GM12878 (cell line): ENCODE results near the gene POU4F1. TPM values are rescaled to one million over a fixed set of nuclear protein-coding genes. Genes with fewer than 3 reads are reported as not detected.
A peak's percentile ranks its signal among the peaks of the same experiment; 100 is the strongest.

ENCODE experiments used
- ATAC-seq: fragments of 200-7000 bp; cut with Tn5 transposase; 3 replicates; pipeline ENCODE4 v1.9.1; 2020; ENCODE audit warnings: mild to moderate bottlenecking, moderate library complexity
- BruUV-seq: library from RNA; stranded (reverse); fragments of 400-500 nt; replicated peaks from 2 replicates; lab custom pipeline; 2021; lab: Mats Ljungman, UMichigan
- CTCF ChIA-PET: fragments of 300-600 bp; sonication (Branson Sonifier 250); formaldehyde crosslinking; extraction: SDS; loops from one replicate; lab custom pipeline; 2021; ENCODE audit warnings: inconsistent platforms; lab: Yijun Ruan, JAX
- POLR2A ChIA-PET: fragments of 350-600 bp; formaldehyde crosslinking; extraction: SDS; loops from one replicate; lab custom pipeline; 2021; ENCODE audit warnings: inconsistent platforms; lab: Charles Lee
- RAD21 ChIA-PET: fragments of 300-600 bp; sonication (Branson Sonifier 250); formaldehyde crosslinking; loops from one replicate; lab custom pipeline; 2023; ENCODE audit warnings: antibody characterized with exemption; ENCODE audit not compliant: unreplicated experiment; lab: Charles Lee
- SMC1A ChIA-PET: fragments of 300-600 bp; sonication (Branson Sonifier 250); formaldehyde crosslinking; loops from one replicate; lab custom pipeline; 2023; ENCODE audit not compliant: unreplicated experiment, uncharacterized antibody; lab: Charles Lee
- DNase-seq: peaks from one replicate; pipeline ENCODE4 v3.0.0-alpha.2; 2011; ENCODE audit warnings: low read depth, low spot score
- FAIRE-seq: peaks from 3 replicates; lab custom pipeline; 2011; peaks lifted over from hg19 to GRCh38; lab: Jason Lieb, UNC
- H2AFZ ChIP-seq: 2 replicates; pipeline ENCODE4 v1.6.0; 2011; ENCODE audit warnings: low read depth, low read length, control low read depth; ENCODE audit not compliant: control insufficient read depth
- H3K27ac ChIP-seq: 2 replicates; pipeline ENCODE4 v1.5.1; 2011; ENCODE audit warnings: control low read depth; ENCODE audit not compliant: control insufficient read depth, insufficient read depth
- H3K27me3 ChIP-seq, 2 experiments: replicated peaks in 1 of 2; 2 replicates each; pipeline versions ENCODE4 v1.6.0 to v1.6.1; 2011; ENCODE audit warnings: low read length in 1 of 2; ENCODE audit not compliant: control insufficient read depth in 2 of 2, insufficient read depth in 2 of 2
- H3K36me3 ChIP-seq, 2 experiments: 2 replicates each; pipeline ENCODE4 v1.5.1; 2011; ENCODE audit warnings: low read length in 1 of 2; ENCODE audit not compliant: control insufficient read depth in 2 of 2, insufficient read depth in 2 of 2
- H3K4me1 ChIP-seq: 2 replicates; pipeline ENCODE4 v1.6.1; 2011; ENCODE audit warnings: mild to moderate bottlenecking, low read length, moderate library complexity, mixed read lengths; ENCODE audit not compliant: control insufficient read depth, insufficient read depth
- H3K4me2 ChIP-seq: 2 replicates; pipeline ENCODE4 v1.6.0; 2011; ENCODE audit warnings: control low read depth; ENCODE audit not compliant: control insufficient read depth, insufficient read depth
- H3K4me3 ChIP-seq: fragments of 200-600 bp; sonication (generic); 2 replicates; pipeline ENCODE4 v1.5.1; 2016
- H3K79me2 ChIP-seq: 2 replicates; pipeline ENCODE4 v1.6.0; 2011; ENCODE audit warnings: low read length; ENCODE audit not compliant: control insufficient read depth, insufficient read depth
- H3K9ac ChIP-seq: 2 replicates; pipeline ENCODE4 v1.8.0; 2011; ENCODE audit warnings: low read length, control low read depth, mixed read lengths; ENCODE audit not compliant: control insufficient read depth, insufficient read depth
- H3K9me3 ChIP-seq: replicated peaks from 3 replicates; pipeline ENCODE4 v1.5.1; 2011; ENCODE audit warnings: mild to moderate bottlenecking, low read length; ENCODE audit not compliant: control insufficient read depth, insufficient read depth
- H4K20me1 ChIP-seq: 2 replicates; pipeline ENCODE4 v1.6.0; 2011; ENCODE audit not compliant: control insufficient read depth, insufficient read depth
- CHD1 ChIP-seq: IDR thresholded peaks from 2 replicates; pipeline ENCODE4 v1.6.1; 2012; ENCODE audit warnings: low read depth, low read length, improper control_type of control experiment
- CTCF ChIP-seq, 3 experiments: IDR thresholded peaks in 2 of 3; conservative IDR thresholded peaks in 1 of 3; 2 replicates each; pipeline ENCODE4 v1.5.1; 2011; ENCODE audit warnings: low read depth in 3 of 3, low read length in 3 of 3, mild to moderate bottlenecking in 3 of 3, control low read depth in 2 of 3, moderate library complexity in 2 of 3, inconsistent platforms in 1 of 3, mixed read lengths in 1 of 3; ENCODE audit not compliant: control insufficient read depth in 2 of 3, insufficient read depth in 1 of 3; ENCODE audit errors: extremely low read depth in 1 of 3
- ESRRA ChIP-seq: IDR thresholded peaks from 2 replicates; pipeline ENCODE4 v1.6.1; 2012; ENCODE audit warnings: mild to moderate bottlenecking, low read length, improper control_type of control experiment
- FOXM1 ChIP-seq: IDR thresholded peaks from 2 replicates; pipeline ENCODE4 v1.6.1; 2012; ENCODE audit warnings: low read depth, mild to moderate bottlenecking, inconsistent platforms, low read length, moderate library complexity
- MAX ChIP-seq: IDR thresholded peaks from 2 replicates; pipeline ENCODE4 v1.6.1; 2012; ENCODE audit warnings: low read depth, low read length, improper control_type of control experiment
- MEF2A ChIP-seq: IDR thresholded peaks from 2 replicates; pipeline ENCODE4 v1.6.1; 2011; ENCODE audit warnings: low read depth, mild to moderate bottlenecking, low read length, moderate library complexity; ENCODE audit not compliant: insufficient read depth
- POU2F2 ChIP-seq: IDR thresholded peaks from 3 replicates; pipeline ENCODE4 v1.6.1; 2011; ENCODE audit warnings: low read depth, mild to moderate bottlenecking, low read length, borderline replicate concordance
- PRDM15 ChIP-seq: fragments of 450-650 bp; formaldehyde crosslinking; IDR thresholded peaks from 2 replicates; pipeline ENCODE4 v1.4.0; 2020; ENCODE audit warnings: mild to moderate bottlenecking, moderate library complexity
- RB1 ChIP-seq: fragments of 450-650 bp; formaldehyde crosslinking; IDR thresholded peaks from 2 replicates; pipeline ENCODE4 v1.6.1; 2017; ENCODE audit warnings: mild to moderate bottlenecking, borderline replicate concordance
- SMAD5 ChIP-seq: IDR thresholded peaks from 2 replicates; pipeline ENCODE4 v1.6.1; 2016; ENCODE audit warnings: antibody characterized with exemption, low read depth
- USF1 ChIP-seq: IDR thresholded peaks from 2 replicates; pipeline ENCODE4 v1.6.1; 2011; ENCODE audit warnings: borderline replicate concordance, low read depth, mild to moderate bottlenecking, moderate library complexity, mixed read lengths, low read length; ENCODE audit not compliant: insufficient read depth; ENCODE audit errors: extremely low read length
- WGBS: methylation state at CpG from one replicate; pipeline ENCODE4 v1.1.6; 2016; ENCODE audit warnings: low lambda C conversion rate; ENCODE audit not compliant: insufficient replicate concordance, insufficient coverage; ENCODE audit errors: missing lambda C conversion rate; 5-methylcytosine and 5-hydroxymethylcytosine counted together
- in situ Hi-C: fragments of 300-500 bp; cut with MboI; formaldehyde crosslinking; loops from 9 replicates; pipeline ENCODE4 v1.14.3; 2018; ENCODE audit warnings: mixed read lengths
- intact Hi-C: fragments of 100-400 bp; cut with micrococcal nuclease; formaldehyde crosslinking; loops from one replicate; pipeline ENCODE4 v1.14.2; 2022; ENCODE audit not compliant: unreplicated experiment
- polyA plus RNA-seq, 11 experiments: library from polyadenylated mRNA; depleted of rRNA in 4 of 11; unstranded in 6 of 11; stranded (reverse) in 5 of 11; fragments of >200 nt; fragmentation: Nextera tagmentation in 4 of 11; fragmentation: Illumina TruSeq in 1 of 11; extraction: Ambion mirVana in 4 of 11; extraction: Trizol in 1 of 11; gene quantifications; 1 replicate in 1 of 11; 2 replicates in 10 of 11; pipeline versions ENCODE4 v1.2.1 to v1.2.3, GENCODE V29; 2011 to 2016; ENCODE audit warnings: inconsistent platforms in 2 of 11, missing spikeins in 2 of 11, low read depth in 1 of 11
- total RNA-seq, 4 experiments: library from RNA; depleted of rRNA in 3 of 4; stranded (reverse); fragments of >200 nt in 3 of 4; fragmentation: Illumina TruSeq in 1 of 4; extraction: Trizol in 1 of 4; gene quantifications; 2 replicates each; pipeline versions ENCODE4 v1.2.1 to v1.2.3, GENCODE V29; 2013 to 2021

Gene POU4F1
- total and polyA plus RNA-seq, 10 of the 15 experiments (the other 5 are each of a cell fraction or from before 2014, with no cell fraction given): 0.01 to 0.14 (median 0.02) TPM; not detected in 5

GRCh38 chr13:78587395-78587794 is 16.0 kb downstream of the POU4F1 start (continued):
- TF ChIP-seq POU2F2 (no peak), SMAD5 (no peak)

- CTCF ChIA-PET: interaction anchor here (0.7 to 2.1 kb wide), 2 partner anchors 214 to 346 kb away, joined by 3 to 5 read pairs; no protein-coding TSS in a partner anchor
- no peak overlapping the region for H3K27ac ChIP-seq
- DNase-seq (no peak), FAIRE-seq (no peak)
- H3K9ac ChIP-seq: no peak overlapping the region
- no peak overlapping the region for H3K4me2 ChIP-seq
- H3K4me1 ChIP-seq: no peaks in the 10 kb centered on the region
- BruUV-seq: no TSS peak
- no peak for TF ChIP-seq FOXM1
- no peak for TF ChIP-seq CHD1
- TF ChIP-seq CTCF (IDR thresholded peaks at IDR 0.05 in 2 of 3, conservative IDR thresholded peaks at IDR 0.05 in 1 of 3; ENCODE audit: control insufficient read depth in 2 of 3, extremely low read depth in 1 of 3, insufficient read depth in 1 of 3, low read depth in 3 of 3, low read length in 3 of 3): peak; percentile 21 to 51 (median 27); a peak in 3 of 6 replicates
- no peak for TF ChIP-seq RB1
- no peak for TF ChIP-seq MEF2A
- TF ChIP-seq USF1: no peak
- no peak for TF ChIP-seq PRDM15 (CRISPR knock-in tag)
- TF ChIP-seq MAX: no peak
- TF ChIP-seq ESRRA: no peak
- TF ChIP-seq, all 136 proteins: peak for 1
- no peak overlapping the region for H3K4me3 ChIP-seq
- ChIA-PET RAD21 (interaction anchor here (1.8 to 2.1 kb wide), 2 partner anchors 346 to 449 kb away, joined by 5 read pairs; no protein-coding TSS in a partner anchor), POLR2A (no interaction called here), SMC1A (interaction anchor here (0.7 to 1.2 kb wide), 2 partner anchors 250 to 449 kb away, joined by 3 read pairs; no protein-coding TSS in a partner anchor)
- WGBS: 51% methylated on average over 21 of the region's 21 CpGs
- no peaks in the 10 kb centered on the region for H3K36me3 ChIP-seq
- H3K27me3 ChIP-seq: peaks cover 0 to 2% of the 10 kb centered on the region in 2 experiments; a peak in 2 of 4 replicates
- ATAC-seq: peak; percentile 72
- in situ Hi-C loops (no loop called here), intact Hi-C loops (loop anchor here (10.0 kb wide), 1 partner anchor 452 kb away; no protein-coding TSS in a partner anchor)
- no peak overlapping the region for H2AFZ ChIP-seq
- H4K20me1 ChIP-seq: no peaks in the 10 kb centered on the region
- H3K79me2 ChIP-seq: no peaks in the 10 kb centered on the region
- H3K9me3 ChIP-seq: no peaks in the 10 kb centered on the region
Observed at GRCh38 chr13:78586706-78587105, 16.6 kb downstream of the POU4F1 start.
